NCI-H146 treated with DMSO at 0.1 percent for 48 hours (cell line): ENCODE data around the gene PSEN1.

Experiments
- DNase-seq: peaks from one replicate; lab custom pipeline; 2025; ENCODE audit not compliant: unreplicated experiment; lab: John Stamatoyannopoulos, UW

The PSEN1 gene

GRCh38 chr14:73266317-73266716, 130.0 kb downstream of the PSEN1 start:
- no peak for DNase-seq

- no peak for DNase-seq
These were observed 131.2 kb downstream of the PSEN1 start for GRCh38 chr14:73267474-73267873.

- DNase-seq, result no peak
These were observed 133.6 kb downstream of the PSEN1 start for GRCh38 chr14:73269729-73270531.

GRCh38 chr14:73272393-73272792, 136.1 kb downstream of the PSEN1 start:
- no peak for DNase-seq
